ENCODE data around the gene FZD10. TPM values are rescaled to one million over a fixed set of nuclear protein-coding genes. Genes with fewer than 3 reads are reported as not detected.

Gene FZD10
- total and polyA plus RNA-seq, 2 experiments from 2014 or later: 0.11 to 0.45 TPM

DNA sequence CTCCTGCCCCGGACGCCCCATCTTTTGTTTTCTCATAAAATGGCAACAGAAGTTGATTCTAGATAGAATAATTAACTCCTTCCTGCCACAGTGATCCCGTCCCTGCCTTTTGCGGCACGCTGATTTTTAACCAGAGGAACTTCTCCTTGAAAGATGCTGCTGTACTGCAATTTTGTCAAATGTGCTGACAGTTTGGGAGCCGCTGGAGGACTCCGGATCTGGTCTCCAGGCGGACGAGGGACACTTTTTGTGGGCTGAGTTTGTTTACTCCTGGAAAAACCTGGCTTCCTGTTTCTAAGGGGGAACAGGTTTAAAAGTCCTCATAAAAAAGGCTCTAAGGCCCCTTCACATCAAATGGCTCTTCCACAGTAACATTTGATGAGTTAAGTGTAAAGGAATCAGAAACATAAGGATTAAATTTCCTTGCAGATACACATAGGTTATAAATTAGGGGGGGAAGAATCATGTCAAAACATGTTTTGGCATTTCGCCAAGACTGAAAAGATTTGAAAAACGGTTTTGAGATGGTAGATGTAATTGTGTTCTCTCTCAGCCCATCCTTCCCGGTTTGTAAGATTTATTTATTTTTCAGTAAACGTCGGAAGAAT, 15.5 kb downstream of the FZD10 start (continued):
- TF ChIP-seq, protein P1, sequence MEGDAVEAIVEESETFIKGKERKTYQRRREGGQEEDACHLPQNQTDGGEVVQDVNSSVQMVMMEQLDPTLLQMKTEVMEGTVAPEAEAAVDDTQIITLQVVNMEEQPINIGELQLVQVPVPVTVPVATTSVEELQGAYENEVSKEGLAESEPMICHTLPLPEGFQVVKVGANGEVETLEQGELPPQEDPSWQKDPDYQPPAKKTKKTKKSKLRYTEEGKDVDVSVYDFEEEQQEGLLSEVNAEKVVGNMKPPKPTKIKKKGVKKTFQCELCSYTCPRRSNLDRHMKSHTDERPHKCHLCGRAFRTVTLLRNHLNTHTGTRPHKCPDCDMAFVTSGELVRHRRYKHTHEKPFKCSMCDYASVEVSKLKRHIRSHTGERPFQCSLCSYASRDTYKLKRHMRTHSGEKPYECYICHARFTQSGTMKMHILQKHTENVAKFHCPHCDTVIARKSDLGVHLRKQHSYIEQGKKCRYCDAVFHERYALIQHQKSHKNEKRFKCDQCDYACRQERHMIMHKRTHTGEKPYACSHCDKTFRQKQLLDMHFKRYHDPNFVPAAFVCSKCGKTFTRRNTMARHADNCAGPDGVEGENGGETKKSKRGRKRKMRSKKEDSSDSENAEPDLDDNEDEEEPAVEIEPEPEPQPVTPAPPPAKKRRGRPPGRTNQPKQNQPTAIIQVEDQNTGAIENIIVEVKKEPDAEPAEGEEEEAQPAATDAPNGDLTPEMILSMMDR (conservative IDR thresholded peaks at IDR 0.05; ENCODE audit: low read depth in 2 of 2): no peak
- TF ChIP-seq, protein P2, sequence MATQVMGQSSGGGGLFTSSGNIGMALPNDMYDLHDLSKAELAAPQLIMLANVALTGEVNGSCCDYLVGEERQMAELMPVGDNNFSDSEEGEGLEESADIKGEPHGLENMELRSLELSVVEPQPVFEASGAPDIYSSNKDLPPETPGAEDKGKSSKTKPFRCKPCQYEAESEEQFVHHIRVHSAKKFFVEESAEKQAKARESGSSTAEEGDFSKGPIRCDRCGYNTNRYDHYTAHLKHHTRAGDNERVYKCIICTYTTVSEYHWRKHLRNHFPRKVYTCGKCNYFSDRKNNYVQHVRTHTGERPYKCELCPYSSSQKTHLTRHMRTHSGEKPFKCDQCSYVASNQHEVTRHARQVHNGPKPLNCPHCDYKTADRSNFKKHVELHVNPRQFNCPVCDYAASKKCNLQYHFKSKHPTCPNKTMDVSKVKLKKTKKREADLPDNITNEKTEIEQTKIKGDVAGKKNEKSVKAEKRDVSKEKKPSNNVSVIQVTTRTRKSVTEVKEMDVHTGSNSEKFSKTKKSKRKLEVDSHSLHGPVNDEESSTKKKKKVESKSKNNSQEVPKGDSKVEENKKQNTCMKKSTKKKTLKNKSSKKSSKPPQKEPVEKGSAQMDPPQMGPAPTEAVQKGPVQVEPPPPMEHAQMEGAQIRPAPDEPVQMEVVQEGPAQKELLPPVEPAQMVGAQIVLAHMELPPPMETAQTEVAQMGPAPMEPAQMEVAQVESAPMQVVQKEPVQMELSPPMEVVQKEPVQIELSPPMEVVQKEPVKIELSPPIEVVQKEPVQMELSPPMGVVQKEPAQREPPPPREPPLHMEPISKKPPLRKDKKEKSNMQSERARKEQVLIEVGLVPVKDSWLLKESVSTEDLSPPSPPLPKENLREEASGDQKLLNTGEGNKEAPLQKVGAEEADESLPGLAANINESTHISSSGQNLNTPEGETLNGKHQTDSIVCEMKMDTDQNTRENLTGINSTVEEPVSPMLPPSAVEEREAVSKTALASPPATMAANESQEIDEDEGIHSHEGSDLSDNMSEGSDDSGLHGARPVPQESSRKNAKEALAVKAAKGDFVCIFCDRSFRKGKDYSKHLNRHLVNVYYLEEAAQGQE (IDR thresholded peaks at IDR 0.05; ENCODE audit: unreplicated experiment): no peak
- TF ChIP-seq CREB1 (CRISPR knock-in tag; IDR thresholded peaks at IDR 0.05; ENCODE audit: low read depth) (no peak), NANOG (IDR thresholded peaks at IDR 0.05; ENCODE audit: borderline replicate concordance) (no peak), JUNB (IDR thresholded peaks at IDR 0.05; ENCODE audit: unreplicated experiment) (no peak), EZH2phosphoT487 (IDR thresholded peaks at IDR 0.05; ENCODE audit: unreplicated experiment) (no peak), ZNF114 (CRISPR knock-in tag; IDR thresholded peaks at IDR 0.05) (no peak), ZNF331 (CRISPR knock-in tag; IDR thresholded peaks at IDR 0.05; ENCODE audit: low read depth) (no peak), EZH2 (IDR thresholded peaks at IDR 0.05; ENCODE audit: low read depth, unreplicated experiment) (no peak), STAT1 (IDR thresholded peaks at IDR 0.05; ENCODE audit: unreplicated experiment) (no peak)
- TF ChIP-seq, protein P3, sequence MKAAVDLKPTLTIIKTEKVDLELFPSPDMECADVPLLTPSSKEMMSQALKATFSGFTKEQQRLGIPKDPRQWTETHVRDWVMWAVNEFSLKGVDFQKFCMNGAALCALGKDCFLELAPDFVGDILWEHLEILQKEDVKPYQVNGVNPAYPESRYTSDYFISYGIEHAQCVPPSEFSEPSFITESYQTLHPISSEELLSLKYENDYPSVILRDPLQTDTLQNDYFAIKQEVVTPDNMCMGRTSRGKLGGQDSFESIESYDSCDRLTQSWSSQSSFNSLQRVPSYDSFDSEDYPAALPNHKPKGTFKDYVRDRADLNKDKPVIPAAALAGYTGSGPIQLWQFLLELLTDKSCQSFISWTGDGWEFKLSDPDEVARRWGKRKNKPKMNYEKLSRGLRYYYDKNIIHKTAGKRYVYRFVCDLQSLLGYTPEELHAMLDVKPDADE (IDR thresholded peaks at IDR 0.05): no peak

DNA sequence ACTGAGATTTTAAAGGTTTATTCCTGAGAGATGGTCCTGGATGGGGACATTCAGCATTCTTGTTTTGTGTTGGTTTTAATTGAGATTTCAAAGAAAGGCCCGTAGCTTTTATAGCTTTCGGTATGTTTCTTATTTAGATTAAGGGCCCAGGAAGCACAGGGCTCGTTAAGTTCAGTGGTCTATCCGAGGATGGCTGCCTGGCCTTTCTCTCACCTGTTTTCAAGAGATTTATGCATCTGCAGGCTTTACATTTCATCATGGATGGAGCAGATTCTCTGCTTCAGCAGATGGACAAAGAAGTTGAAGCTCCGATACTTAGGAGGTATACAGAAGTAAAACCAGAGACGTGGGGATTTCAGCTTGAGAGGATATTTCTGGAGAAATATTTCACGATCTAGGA, 16.0 kb downstream of the FZD10 start:
- no peak overlapping the region for H3K4me2 ChIP-seq
- no peaks in the 10 kb centered on the region for H3K36me3 ChIP-seq (ENCODE audit: insufficient read depth)
- H3K27ac ChIP-seq (ENCODE audit: low read depth): no peak overlapping the region
- H4K20me1 ChIP-seq (replicated peaks; ENCODE audit: insufficient read depth): no peaks in the 10 kb centered on the region
- H2AFZ ChIP-seq: no peak overlapping the region
- H3K9me2 ChIP-seq (ENCODE audit: insufficient read depth): no peaks in the 10 kb centered on the region
- H3K27me3 ChIP-seq (ENCODE audit: insufficient read depth): peaks cover 8% of the 10 kb centered on the region
- no peaks in the 10 kb centered on the region for H3K4me1 Mint-ChIP-seq
- H3K27ac Mint-ChIP-seq: no peak overlapping the region
- no peak for ATAC-seq
- no peak overlapping the region for H3K4me3 ChIP-seq
- H3K79me2 ChIP-seq (replicated peaks; ENCODE audit: insufficient read depth): no peaks in the 10 kb centered on the region
- peaks cover 97% of the 10 kb centered on the region for H3K9me3 Mint-ChIP-seq
- no peaks in the 10 kb centered on the region for H3K4me1 ChIP-seq (ENCODE audit: insufficient read depth)
- peaks cover 42% of the 10 kb centered on the region for H3K36me3 Mint-ChIP-seq (ENCODE audit: low read depth)
- peaks cover 8% of the 10 kb centered on the region for H3K27me3 Mint-ChIP-seq (ENCODE audit: insufficient read depth, low read depth, poor library complexity)
- H3K4me3 Mint-ChIP-seq: no peak overlapping the region
- no peak for DNase-seq (ENCODE audit: low spot score)
- H3F3A ChIP-seq (replicated peaks; ENCODE audit: low read depth): no peaks in the 10 kb centered on the region
- TF ChIP-seq EZH2 (IDR thresholded peaks at IDR 0.05; ENCODE audit: low read depth, unreplicated experiment): no peak
- TF ChIP-seq, protein P4, sequence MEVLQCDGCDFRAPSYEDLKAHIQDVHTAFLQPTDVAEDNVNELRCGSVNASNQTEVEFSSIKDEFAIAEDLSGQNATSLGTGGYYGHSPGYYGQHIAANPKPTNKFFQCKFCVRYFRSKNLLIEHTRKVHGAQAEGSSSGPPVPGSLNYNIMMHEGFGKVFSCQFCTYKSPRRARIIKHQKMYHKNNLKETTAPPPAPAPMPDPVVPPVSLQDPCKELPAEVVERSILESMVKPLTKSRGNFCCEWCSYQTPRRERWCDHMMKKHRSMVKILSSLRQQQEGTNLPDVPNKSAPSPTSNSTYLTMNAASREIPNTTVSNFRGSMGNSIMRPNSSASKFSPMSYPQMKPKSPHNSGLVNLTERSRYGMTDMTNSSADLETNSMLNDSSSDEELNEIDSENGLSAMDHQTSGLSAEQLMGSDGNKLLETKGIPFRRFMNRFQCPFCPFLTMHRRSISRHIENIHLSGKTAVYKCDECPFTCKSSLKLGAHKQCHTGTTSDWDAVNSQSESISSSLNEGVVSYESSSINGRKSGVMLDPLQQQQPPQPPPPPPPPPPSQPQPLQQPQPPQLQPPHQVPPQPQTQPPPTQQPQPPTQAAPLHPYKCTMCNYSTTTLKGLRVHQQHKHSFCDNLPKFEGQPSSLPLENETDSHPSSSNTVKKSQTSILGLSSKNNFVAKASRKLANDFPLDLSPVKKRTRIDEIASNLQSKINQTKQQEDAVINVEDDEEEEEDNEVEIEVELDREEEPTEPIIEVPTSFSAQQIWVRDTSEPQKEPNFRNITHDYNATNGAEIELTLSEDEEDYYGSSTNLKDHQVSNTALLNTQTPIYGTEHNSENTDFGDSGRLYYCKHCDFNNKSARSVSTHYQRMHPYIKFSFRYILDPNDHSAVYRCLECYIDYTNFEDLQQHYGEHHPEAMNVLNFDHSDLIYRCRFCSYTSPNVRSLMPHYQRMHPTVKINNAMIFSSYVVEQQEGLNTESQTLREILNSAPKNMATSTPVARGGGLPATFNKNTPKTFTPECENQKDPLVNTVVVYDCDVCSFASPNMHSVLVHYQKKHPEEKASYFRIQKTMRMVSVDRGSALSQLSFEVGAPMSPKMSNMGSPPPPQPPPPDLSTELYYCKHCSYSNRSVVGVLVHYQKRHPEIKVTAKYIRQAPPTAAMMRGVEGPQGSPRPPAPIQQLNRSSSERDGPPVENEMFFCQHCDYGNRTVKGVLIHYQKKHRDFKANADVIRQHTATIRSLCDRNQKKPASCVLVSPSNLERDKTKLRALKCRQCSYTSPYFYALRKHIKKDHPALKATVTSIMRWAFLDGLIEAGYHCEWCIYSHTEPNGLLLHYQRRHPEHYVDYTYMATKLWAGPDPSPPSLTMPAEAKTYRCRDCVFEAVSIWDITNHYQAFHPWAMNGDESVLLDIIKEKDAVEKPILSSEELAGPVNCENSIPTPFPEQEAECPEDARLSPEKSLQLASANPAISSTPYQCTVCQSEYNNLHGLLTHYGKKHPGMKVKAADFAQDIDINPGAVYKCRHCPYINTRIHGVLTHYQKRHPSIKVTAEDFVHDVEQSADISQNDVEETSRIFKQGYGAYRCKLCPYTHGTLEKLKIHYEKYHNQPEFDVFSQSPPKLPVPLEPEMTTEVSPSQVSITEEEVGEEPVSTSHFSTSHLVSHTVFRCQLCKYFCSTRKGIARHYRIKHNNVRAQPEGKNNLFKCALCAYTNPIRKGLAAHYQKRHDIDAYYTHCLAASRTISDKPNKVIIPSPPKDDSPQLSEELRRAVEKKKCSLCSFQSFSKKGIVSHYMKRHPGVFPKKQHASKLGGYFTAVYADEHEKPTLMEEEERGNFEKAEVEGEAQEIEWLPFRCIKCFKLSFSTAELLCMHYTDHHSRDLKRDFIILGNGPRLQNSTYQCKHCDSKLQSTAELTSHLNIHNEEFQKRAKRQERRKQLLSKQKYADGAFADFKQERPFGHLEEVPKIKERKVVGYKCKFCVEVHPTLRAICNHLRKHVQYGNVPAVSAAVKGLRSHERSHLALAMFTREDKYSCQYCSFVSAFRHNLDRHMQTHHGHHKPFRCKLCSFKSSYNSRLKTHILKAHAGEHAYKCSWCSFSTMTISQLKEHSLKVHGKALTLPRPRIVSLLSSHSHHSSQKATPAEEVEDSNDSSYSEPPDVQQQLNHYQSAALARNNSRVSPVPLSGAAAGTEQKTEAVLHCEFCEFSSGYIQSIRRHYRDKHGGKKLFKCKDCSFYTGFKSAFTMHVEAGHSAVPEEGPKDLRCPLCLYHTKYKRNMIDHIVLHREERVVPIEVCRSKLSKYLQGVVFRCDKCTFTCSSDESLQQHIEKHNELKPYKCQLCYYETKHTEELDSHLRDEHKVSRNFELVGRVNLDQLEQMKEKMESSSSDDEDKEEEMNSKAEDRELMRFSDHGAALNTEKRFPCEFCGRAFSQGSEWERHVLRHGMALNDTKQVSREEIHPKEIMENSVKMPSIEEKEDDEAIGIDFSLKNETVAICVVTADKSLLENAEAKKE (CRISPR knock-in tag; IDR thresholded peaks at IDR 0.05): no peak
- no peak for TF ChIP-seq POLR2AphosphoS5 (IDR thresholded peaks at IDR 0.05; ENCODE audit: low read depth)

Measured in GM23338 (cell line).